Inflammatory macrophage treated with lipopolysaccharide for 4 hours (primary cell): ENCODE results near the gene TBCD.
"Not testable (repeated sequence)": the region's sequence is repeated elsewhere in the genome, so short reads cannot be mapped to it uniquely, and the experiment has no call there.

Source experiments
- DNase-seq: peaks from one replicate; pipeline ENCODE4 v3.0.0-alpha.2; 2020

TBCD gene

DNA sequence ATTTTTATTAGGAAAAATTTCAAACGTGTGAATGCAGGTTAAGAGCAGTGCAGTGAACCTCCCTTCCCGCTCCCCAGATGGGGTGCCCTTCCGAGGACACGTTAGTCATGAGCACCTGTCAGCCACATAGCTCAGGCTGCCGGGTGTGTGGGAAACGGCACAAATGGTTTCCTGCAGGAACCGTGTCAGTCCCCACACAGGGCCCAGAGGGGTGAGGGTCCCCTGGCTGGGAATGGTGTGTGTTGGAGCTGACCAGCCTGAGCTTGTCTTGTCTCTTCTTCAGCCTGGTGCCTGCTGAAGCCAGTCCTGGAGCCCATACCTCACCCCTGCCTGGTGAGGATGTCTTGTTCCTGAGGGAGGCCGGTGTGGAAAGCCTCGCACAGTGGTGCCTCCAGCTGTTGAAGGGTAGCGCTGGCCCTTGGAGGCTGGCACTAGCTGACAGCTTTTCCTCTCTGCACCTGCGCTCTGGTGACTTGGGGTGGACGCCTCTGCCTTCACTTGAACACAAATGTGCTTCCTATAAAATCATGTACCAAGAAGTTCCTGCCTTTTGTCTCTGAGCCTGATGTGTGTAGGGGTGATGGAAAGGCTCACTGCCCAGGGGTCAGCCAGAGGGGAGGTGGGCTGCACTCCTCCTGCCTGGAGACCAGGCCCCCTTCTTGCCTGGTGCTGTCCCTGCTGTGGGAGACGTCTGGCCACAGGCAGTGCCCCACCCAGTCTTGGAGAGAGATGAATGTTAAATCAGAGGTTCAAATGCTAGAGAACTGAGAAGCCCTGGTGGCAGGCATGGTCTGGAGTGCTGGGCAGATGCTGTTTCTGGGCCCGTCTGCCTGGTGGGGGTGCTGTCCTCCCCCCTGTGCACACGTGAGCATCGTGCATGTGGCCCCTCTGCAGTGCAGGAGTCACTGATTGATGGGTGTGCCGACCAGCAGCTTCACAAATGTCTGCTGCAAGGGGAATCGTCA lies 190.6 kb downstream of the TBCD start:
- no peak for DNase-seq

- DNase-seq: no peak
Observed at GRCh38 chr17:82943339-82943738, 191.5 kb downstream of the TBCD start.

DNA sequence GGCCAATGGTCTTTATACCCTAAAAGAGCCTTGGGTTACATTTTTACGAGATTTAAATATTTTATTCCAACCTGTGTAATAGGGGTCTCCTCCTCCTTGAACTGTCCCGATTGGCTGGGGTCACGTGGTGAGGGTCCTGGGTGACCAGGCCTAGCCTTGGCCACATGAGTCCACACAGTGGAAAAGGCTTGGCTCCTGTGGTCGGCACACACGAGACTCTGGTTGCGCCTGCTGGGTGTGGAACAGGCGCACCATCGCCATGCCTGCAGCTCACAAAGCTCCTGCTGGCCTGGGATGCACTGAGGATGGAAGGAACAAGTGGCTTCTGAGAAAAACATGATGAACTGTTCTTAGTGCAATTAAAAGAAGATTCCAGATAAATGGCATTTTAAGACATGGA lies 191.9 kb downstream of the TBCD start:
- no peak for DNase-seq

- DNase-seq: no peak
Observed at GRCh38 chr17:82944990-82945389, 193.1 kb downstream of the TBCD start.

DNA sequence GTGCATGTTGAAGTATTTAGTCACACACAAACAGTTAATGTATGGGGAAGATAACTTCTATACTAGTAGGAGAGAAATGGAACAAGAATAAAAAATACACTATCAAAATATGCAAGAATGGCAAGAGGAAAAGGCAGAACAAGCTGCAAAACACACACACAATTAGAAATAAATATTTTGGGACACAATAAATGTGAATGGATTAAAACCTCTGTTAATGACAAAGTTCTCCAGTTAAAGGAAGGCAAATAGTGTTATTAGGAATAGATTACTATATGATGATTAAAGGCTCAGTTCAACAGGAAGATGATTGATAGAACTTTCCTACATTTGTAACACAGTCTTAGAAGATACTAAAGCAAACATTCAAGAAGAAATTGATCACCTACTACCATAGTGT lies 194.2 kb downstream of the TBCD start:
- DNase-seq: no peak

DNA sequence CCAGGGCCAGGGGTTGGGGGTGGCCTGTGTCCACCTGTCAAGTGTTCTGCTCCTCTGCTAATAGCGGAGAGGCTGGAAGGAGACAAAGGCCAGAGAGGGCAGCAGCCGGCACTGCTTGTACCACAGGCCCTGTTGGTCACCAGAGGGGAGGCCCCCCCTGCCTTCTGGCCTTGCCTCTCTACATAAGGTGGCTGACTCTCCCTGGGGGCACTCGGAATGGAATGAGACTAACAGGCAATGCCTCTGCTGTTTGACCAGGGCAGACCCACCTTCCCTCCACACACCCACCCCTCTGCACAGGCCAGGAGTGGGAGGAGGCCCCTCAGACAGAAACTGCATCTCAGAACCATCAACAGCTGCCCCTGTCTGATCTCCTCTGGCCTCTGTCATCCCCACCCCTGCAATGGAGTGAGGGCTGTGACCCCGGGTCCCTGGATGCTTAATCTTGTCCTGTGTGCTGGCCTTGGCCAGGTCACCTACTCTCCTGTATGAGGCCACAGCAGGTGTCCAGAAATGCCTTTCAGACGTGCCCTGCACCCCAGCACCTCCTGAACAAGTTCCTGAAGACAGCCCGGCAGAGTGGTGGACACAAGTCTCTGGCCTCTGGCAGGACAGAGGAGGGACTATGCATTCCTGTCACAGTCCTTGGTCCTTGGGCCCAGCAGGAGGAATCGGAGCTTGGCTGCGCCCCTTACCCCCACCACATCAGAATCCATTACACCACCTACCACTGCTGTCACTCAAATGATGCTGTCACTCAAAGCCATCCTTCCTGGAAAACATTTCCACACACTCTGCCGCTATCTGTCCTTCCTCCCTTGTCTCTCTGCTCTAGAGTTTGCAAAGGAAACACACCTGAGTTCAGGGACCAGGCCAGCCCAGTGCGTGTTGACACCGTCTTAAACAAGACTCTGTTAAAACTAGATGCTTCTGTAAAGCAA lies 195.5 kb downstream of the TBCD start:
- no peak for DNase-seq

- DNase-seq: no peak
Observed at GRCh38 chr17:82948081-82948511, 196.2 kb downstream of the TBCD start.

- DNase-seq: no peak
Observed at GRCh38 chr17:82948957-82949356, 197.1 kb downstream of the TBCD start.

DNA sequence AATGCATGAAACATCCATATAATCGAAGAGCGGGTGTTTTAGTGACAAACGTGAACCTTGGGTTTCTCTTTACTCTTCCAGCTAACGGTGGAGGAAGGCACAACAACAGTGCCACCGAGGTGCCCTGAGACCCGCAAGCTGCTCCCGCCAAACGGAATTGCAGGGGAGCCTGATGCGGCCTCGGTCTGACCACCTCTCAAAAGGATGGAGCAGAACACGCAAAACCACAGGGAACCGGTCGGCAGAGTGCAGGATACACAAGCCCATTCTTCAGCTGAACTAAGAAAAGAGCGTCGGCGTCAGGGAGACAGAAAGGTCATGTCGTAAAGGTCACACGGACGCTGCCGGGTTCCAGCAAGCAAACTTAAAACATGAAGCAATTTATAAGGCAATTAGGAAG lies 197.5 kb downstream of the TBCD start:
- no peak for DNase-seq

DNA sequence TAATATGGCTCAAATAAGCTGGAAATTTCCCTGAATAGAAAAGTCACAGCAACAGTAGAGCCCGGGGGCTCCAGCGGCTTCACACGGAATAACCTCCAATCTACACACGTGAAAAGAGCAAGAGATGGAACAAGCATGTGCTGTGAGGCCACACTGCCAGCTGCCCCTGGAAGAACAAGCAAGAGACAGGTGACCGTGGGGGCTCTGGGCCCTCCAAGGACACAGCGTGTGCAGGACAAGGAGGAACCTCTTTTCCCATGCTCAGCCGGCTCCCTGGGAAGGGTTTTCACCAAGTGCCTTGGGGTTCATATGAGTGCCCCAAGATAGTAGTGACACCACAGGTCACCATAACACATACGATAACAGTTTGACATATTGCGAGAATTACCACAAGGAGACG lies 198.1 kb downstream of the TBCD start:
- DNase-seq: no peak

DNA sequence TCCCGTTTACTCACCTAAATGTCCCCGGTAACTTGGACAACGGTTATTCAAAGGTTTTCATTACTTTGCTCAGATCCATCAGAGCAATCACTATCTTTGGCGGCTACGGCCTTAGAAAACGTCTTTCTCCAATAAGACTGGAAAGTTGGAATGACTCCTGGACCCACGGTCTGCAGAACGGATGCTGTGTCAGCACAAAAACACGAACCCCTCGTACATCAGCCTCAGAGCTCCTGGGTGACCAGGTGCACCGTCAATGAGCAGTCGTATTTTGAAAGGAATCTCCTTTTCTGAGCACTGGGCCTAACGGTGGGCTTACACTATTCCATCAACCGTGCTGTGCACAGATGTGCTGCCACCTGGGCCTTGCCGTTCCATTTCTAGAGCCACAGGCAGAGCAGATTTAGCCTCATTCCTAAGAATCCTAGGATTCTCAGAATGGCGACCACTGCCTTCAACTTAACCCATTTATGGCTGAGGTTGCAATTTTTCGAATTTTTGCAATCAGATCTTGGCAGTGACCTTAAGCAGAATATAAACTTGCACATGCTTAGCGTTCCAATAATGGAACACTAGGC lies 198.7 kb downstream of the TBCD start:
- no peak for DNase-seq

- no peak for DNase-seq
Observed at GRCh38 chr17:82952019-82952418, 200.2 kb downstream of the TBCD start.

- DNase-seq: not testable (repeated sequence)
Observed at GRCh38 chr17:82955106-82955505, 203.2 kb downstream of the TBCD start.

GRCh38 chr17:82955627-82956026 lies 203.8 kb downstream of the TBCD start:
- DNase-seq: not testable (repeated sequence)

DNA sequence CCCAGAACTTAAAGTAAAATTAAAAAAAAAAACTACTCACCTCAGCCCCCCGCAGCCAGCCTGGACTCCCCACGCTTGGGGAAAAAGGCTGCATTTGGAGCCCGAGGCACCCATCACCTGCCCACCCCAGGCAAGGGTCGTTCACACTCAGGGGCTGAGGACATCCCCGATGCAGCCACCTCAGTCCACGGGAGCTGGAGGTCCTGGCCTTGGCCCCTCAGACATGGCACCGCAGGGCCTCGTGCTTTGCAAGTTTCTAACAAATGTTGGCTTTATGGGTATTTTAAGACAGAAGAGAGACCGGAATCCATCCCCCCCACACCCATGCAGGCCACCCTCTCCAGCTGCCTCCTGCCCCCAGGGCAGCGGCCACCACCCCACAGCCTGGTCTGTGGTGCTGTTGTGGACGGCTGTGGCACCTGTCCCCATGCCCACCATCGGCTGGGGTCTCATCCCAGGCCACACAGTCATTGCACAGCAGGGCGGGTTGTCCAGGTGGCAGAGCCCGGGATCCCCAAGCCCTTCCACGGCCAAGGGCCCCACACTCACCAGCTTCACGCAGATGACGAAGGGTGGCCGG lies 204.4 kb downstream of the TBCD start:
- DNase-seq: no peak

- DNase-seq: no peak
Observed at GRCh38 chr17:82956726-82957468, 205.0 kb downstream of the TBCD start.

DNA sequence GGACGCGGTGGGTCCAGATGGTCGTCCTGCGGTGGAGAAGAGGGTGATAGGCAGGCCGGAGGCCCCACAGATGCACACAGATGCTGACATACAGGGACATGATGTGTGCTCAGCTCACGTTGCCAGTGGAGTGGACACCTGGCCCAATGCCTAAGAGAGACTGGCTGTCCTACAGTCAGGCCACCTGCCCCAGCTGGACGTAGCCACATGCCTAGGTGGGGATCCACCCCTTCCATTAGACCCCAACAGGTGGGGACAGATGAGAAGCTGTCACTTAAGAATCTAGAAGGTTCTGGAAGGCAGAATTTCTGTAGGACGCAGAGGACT lies 205.6 kb downstream of the TBCD start:
- DNase-seq: no peak

- no peak for DNase-seq
Observed at GRCh38 chr17:82957961-82958561, 206.2 kb downstream of the TBCD start.

- no peak for DNase-seq
Observed at GRCh38 chr17:82959242-82959930, 207.5 kb downstream of the TBCD start.

DNA sequence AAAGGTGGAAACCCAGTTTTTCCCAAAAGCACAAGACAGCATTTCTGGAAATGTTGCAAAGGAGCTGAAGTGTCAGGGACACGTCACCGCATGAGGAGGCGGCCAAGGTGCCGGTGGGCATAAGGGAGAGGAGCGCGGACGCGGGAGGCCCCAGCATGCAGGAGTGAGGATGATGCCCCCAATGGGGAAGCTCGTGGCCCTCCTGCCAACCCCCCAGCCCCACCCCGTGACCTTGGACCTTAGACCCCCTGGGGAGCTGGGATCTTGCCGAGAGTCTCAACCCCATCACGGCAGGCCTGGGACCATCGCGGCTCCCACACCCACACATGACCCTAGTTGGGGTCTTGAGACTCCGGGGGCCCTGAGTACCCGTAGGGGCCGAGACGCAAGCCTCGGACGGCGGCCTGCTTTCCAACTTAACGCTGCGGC lies 208.1 kb downstream of the TBCD start:
- DNase-seq: no peak
